Sigmoid colon (tissue), 7 donors: ENCODE measurements around the gene WWC1. TPM values are rescaled to one million over a fixed set of nuclear protein-coding genes. Genes with fewer than 3 reads are reported as not detected.

Source experiments
- DNase-seq: peaks from one replicate; pipeline ENCODE4 v3.0.0-alpha.2; 2019
- H3K27ac ChIP-seq, 4 donors: fragments of 200-600 bp; sonication (generic); one replicate each; pipeline ENCODE4 v1.5.1; 2016 to 2019; ENCODE audit warnings: mild to moderate bottlenecking in 1 of 4
- H3K27me3 ChIP-seq, 3 donors: fragments of 200-600 bp; sonication (generic); one replicate each; pipeline ENCODE4 v1.5.1; 2019; ENCODE audit warnings: mild to moderate bottlenecking in 1 of 3
- H3K36me3 ChIP-seq, 4 donors: fragments of 200-600 bp; sonication (generic); one replicate each; pipeline ENCODE4 v1.5.1; 2016 to 2019
- H3K4me1 ChIP-seq, 4 donors: fragments of 200-600 bp; sonication (generic); one replicate each; pipeline ENCODE4 v1.5.1; 2017 to 2019
- H3K4me3 ChIP-seq, 4 donors: fragments of 200-600 bp; sonication (generic); one replicate each; pipeline ENCODE4 v1.5.1; 2017 to 2019; ENCODE audit warnings: mild to moderate bottlenecking in 2 of 4, moderate library complexity in 1 of 4
- H3K9me3 ChIP-seq, 4 donors: fragments of 200-600 bp in 3 of 4; sonication (generic) in 3 of 4; one replicate each; pipeline versions ENCODE4 v1.5.1 to v1.6.1; 2013 to 2019
- EP300 ChIP-seq, 4 donors: sonication (generic); formaldehyde crosslinking; IDR thresholded peaks; one replicate each; pipeline ENCODE4 v1.6.1; 2017; ENCODE audit warnings: antibody characterized with exemption in 4 of 4
- POLR2A ChIP-seq, 2 donors: fragments of 450-650 bp; IDR thresholded peaks; one replicate each; pipeline ENCODE4 v1.6.1; 2016; ENCODE audit warnings: antibody characterized with exemption in 2 of 2, mild to moderate bottlenecking in 2 of 2, moderate library complexity in 2 of 2
- POLR2AphosphoS5 ChIP-seq, 4 donors: sonication (generic); formaldehyde crosslinking; IDR thresholded peaks; one replicate each; pipeline ENCODE4 v1.6.1; 2017; ENCODE audit warnings: antibody characterized with exemption in 4 of 4
- WGBS, 2 donors: extraction: QIAGEN DNeasy Blood & Tissue Kit; methylation state at CpG; one replicate each; pipeline ENCODE4 v1.1.7; 2013; 5-methylcytosine and 5-hydroxymethylcytosine counted together
- intact Hi-C: fragments of 100-400 bp; cut with DNase I; formaldehyde crosslinking; loops from one replicate; pipeline ENCODE4 v1.15.1; 2023
- polyA plus RNA-seq, 3 donors: library from polyadenylated mRNA; stranded (reverse); fragments of 200-250 nt; gene quantifications; one replicate each; pipeline ENCODE4 v1.2.3, GENCODE V29; 2013
- total RNA-seq, 4 donors: library from RNA; depleted of rRNA; stranded (reverse); fragments of >200 nt; gene quantifications; one replicate each; pipeline ENCODE4 v1.1.0, GENCODE V29; 2016
- TF ChIP-seq, protein P1 (sequence below), 4 experiments: fragments of 450-650 bp in 3 of 4; fragments of 200-600 bp in 1 of 4; IDR thresholded peaks; one replicate each; pipeline ENCODE4 v1.5.1; 2016 to 2019; ENCODE audit warnings: antibody characterized with exemption in 4 of 4, mild to moderate bottlenecking in 3 of 4, moderate library complexity in 2 of 4
- donor health status: healthy with polysubstance abuse.
- donor health status: Bipolar disorder and iron deficiency.
- donor health status: healthy.

The WWC1 gene
- total and polyA plus RNA-seq, 7 donors = 0.27 to 15.4 (median 6.2) TPM; not detected in 1

DNA sequence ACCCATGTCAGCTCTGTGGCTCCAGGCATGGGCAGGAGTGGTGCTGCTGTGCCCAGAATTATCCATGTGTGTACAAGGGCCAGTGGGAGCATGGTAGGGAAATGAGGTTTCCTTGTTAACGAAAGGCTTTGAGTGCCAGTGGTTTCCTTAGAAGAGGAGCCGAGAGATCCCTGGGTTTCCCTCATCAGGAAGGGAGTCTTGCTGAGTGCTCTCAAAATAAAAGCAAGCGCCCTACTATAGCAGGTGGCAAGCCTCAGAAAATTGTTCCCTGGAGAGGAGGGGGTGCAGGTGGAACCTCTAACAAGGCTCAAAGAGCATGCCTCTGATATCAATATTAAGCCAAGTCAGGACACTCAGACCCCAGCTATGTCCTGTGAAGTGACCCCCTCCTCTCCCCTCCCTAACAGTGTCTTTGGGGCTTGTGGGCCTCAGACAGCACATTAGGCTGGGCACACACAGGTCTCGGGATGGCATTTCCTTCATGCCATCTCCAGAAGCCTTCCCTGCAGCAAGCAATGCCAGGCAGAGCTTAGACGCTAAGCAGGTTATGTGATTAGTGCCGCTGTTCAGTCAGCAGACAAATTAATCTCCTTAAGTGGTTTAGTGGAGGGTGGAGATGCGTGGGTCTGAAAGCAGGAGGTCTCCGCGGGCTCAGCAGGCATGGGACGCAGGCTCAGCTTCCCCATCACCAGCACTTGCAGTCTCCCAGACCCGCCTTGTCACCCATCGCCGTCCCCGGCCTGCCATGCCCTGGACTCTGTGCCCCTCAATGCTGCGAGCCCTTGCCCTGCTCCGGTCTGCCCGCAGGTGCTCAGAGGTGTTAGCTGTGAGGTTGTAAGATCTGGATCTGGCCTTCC is 134.8 kb downstream of the WWC1 start:
- Histone ChIP-seq H3K9me3 (no peaks in the 10 kb centered on the region), H3K36me3 (no peaks in the 10 kb centered on the region), H3K27ac (no peak overlapping the region), H3K27me3 (no peaks in the 10 kb centered on the region), H3K4me3 (no peak overlapping the region), H3K4me1 (no peaks in the 10 kb centered on the region)
- WGBS, 2 donors = 93 to 95% methylated on average over 17 of the region's 17 CpGs
- DNase-seq = no peak
- TF ChIP-seq EP300 (IDR thresholded peaks at IDR 0.05) (no peak), POLR2A (IDR thresholded peaks at IDR 0.05) (no peak), POLR2AphosphoS5 (IDR thresholded peaks at IDR 0.05) (no peak)
- TF ChIP-seq, protein P1, sequence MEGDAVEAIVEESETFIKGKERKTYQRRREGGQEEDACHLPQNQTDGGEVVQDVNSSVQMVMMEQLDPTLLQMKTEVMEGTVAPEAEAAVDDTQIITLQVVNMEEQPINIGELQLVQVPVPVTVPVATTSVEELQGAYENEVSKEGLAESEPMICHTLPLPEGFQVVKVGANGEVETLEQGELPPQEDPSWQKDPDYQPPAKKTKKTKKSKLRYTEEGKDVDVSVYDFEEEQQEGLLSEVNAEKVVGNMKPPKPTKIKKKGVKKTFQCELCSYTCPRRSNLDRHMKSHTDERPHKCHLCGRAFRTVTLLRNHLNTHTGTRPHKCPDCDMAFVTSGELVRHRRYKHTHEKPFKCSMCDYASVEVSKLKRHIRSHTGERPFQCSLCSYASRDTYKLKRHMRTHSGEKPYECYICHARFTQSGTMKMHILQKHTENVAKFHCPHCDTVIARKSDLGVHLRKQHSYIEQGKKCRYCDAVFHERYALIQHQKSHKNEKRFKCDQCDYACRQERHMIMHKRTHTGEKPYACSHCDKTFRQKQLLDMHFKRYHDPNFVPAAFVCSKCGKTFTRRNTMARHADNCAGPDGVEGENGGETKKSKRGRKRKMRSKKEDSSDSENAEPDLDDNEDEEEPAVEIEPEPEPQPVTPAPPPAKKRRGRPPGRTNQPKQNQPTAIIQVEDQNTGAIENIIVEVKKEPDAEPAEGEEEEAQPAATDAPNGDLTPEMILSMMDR (IDR thresholded peaks at IDR 0.05) = no peak
- intact Hi-C loops = no loop called here

DNA sequence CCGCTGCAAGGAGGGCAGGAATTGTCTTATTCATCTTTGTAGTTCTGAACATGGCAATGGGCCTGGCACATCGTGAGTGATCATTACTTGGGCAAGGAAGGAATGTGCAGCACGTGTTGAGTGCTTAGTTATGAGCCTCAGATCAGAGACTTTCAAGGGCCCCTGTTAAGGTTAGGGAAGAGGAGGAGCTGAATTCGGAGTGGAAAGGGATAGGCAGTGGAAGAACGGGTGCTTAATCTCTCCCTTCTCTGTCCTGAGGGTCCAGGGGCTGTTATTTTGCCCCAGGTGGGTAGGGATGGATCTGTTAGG is 135.4 kb downstream of the WWC1 start:
- Histone ChIP-seq H3K36me3 (no peaks in the 10 kb centered on the region), H3K27me3 (no peaks in the 10 kb centered on the region), H3K4me1 (no peaks in the 10 kb centered on the region), H3K9me3 (no peaks in the 10 kb centered on the region), H3K27ac (no peak overlapping the region), H3K4me3 (no peak overlapping the region)
- DNase-seq = no peak
- intact Hi-C loops = no loop called here
- 86 to 92% methylated on average over 5 of the region's 5 CpGs for WGBS, 2 donors
- TF ChIP-seq EP300 (IDR thresholded peaks at IDR 0.05) (no peak), POLR2AphosphoS5 (IDR thresholded peaks at IDR 0.05) (no peak), POLR2A (IDR thresholded peaks at IDR 0.05) (no peak)
- TF ChIP-seq, protein P1 (IDR thresholded peaks at IDR 0.05) = no peak

DNA sequence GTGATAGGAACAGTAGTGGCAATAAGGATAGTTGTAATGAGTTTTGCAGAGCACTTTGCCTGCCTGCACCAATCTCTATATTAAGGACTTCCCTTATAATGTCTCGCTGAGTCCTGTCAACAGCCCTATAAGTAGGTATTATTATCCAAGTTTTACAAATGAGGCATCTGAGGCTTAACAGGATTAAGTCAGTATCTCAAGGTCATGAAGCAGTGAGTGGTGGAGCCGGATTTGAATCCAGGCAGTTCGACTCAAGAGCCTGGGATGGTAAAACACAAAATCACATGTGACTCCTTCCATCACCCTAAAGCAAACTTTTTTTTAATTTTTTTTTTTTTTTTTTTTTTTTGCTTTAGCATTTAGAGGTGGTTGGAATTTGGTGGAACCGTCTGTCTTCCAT is 135.8 kb downstream of the WWC1 start:
- DNase-seq = no peak
- intact Hi-C loops = no loop called here
- H3K27ac ChIP-seq = no peak overlapping the region
- WGBS, 2 donors = 89 to 93% methylated on average over 4 of the region's 4 CpGs
- no peaks in the 10 kb centered on the region for H3K9me3 ChIP-seq
- H3K4me1 ChIP-seq = no peaks in the 10 kb centered on the region
- no peaks in the 10 kb centered on the region for H3K27me3 ChIP-seq
- H3K4me3 ChIP-seq = no peak overlapping the region
- TF ChIP-seq, protein P1 (IDR thresholded peaks at IDR 0.05) = no peak
- TF ChIP-seq POLR2A (IDR thresholded peaks at IDR 0.05) = no peak
- no peak for TF ChIP-seq EP300 (IDR thresholded peaks at IDR 0.05)
- no peak for TF ChIP-seq POLR2AphosphoS5 (IDR thresholded peaks at IDR 0.05)
- no peaks in the 10 kb centered on the region for H3K36me3 ChIP-seq

DNA sequence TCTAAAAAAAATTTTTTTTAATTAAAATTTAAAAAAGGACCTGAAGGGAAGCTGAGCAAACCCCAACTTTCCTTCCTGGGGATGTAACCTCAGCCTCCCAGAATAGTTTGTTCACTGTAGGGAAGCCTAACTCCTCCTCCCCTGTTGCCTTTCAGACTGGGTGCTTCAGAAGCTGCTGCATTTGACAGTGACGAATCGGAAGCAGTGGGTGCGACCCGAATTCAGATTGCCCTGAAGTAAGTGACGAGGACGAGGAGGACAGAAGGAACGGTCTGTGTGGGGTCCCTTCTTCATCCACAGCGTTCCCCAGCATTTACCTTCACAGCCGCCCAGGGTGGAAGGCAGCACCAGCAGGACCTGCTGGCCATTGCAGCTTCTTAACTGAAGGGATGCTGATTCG is 137.1 kb downstream of the WWC1 start:
- Histone ChIP-seq H3K36me3 (no peaks in the 10 kb centered on the region), H3K27me3 (no peaks in the 10 kb centered on the region), H3K4me1 (no peaks in the 10 kb centered on the region), H3K4me3 (no peak overlapping the region), H3K27ac (no peak overlapping the region), H3K9me3 (no peaks in the 10 kb centered on the region)
- 92 to 95% methylated on average over 10 of the region's 10 CpGs for WGBS, 2 donors
- TF ChIP-seq POLR2A (IDR thresholded peaks at IDR 0.05) = no peak
- TF ChIP-seq, protein P1 (IDR thresholded peaks at IDR 0.05) = no peak
- no peak for TF ChIP-seq EP300 (IDR thresholded peaks at IDR 0.05)
- TF ChIP-seq POLR2AphosphoS5 (IDR thresholded peaks at IDR 0.05) = no peak
- DNase-seq = no peak
- intact Hi-C loops = no loop called here

DNA sequence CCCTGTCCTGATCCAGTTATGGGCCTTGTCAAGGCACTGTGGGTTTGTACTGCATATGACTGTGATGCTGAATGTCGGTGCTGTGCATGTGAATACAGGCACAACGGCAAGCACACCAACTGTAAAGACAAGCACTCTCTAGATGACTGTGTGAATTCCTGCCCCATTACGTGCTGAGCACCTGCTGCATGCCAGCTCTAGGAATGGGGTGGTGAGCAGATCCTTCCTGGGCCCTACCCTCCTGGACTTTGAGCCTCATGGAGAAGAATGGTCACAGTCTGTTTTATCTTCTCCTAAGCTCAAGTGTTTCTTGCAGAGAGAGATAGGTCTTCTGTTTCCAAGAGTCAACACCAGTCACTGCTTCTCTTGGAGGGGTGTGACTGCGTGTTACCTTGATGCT is 138.9 kb downstream of the WWC1 start:
- Histone ChIP-seq H3K27me3 (no peaks in the 10 kb centered on the region), H3K9me3 (no peaks in the 10 kb centered on the region), H3K27ac (no peak overlapping the region), H3K4me3 (no peak overlapping the region), H3K36me3 (no peaks in the 10 kb centered on the region), H3K4me1 (no peaks in the 10 kb centered on the region)
- TF ChIP-seq EP300 (IDR thresholded peaks at IDR 0.05) (no peak), POLR2A (IDR thresholded peaks at IDR 0.05) (no peak), POLR2AphosphoS5 (IDR thresholded peaks at IDR 0.05) (no peak)
- TF ChIP-seq, protein P1 (IDR thresholded peaks at IDR 0.05) = no peak
- intact Hi-C loops = no loop called here
- 22 to 66% methylated on average over 4 of the region's 4 CpGs for WGBS, 2 donors
- DNase-seq = no peak
